AG10803 (cell line): ENCODE data around the gene SEC24B.

ENCODE experiments used
- DNase-seq: peaks from one replicate; pipeline ENCODE4 v3.0.0; 2010; ENCODE audit warnings: low read depth
- H3K4me3 ChIP-seq: 2 replicates; pipeline ENCODE4 v1.5.1; 2011; ENCODE audit warnings: mild to moderate bottlenecking, low read length, control low read depth
- CTCF ChIP-seq: conservative IDR thresholded peaks from 2 replicates; pipeline ENCODE4 v1.5.1; 2011; ENCODE audit warnings: mild to moderate bottlenecking, low read length, control low read depth, inconsistent platforms

Gene SEC24B

DNA sequence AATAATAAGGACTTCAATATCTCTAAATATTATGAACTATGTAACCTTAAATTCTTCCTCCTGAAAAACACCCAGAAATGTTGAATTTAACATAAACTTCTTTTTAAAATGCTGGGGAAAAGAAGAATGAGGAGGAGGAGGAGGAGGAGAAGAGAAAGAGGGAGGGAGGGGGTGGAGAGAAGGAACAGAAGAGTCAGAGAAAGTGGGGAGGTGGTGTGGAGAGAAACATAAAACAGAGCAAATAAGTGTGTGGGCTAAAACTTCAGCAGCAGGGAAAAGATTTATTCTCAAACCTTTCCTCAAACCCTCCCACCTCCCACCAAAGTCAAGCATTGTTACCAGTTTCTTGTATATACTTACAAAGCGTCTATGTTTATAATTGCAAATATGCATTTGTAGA lies 34.7 kb upstream of the SEC24B start:
- DNase-seq: no peak
- no peak overlapping the region for H3K4me3 ChIP-seq
- TF ChIP-seq CTCF: no peak

DNA sequence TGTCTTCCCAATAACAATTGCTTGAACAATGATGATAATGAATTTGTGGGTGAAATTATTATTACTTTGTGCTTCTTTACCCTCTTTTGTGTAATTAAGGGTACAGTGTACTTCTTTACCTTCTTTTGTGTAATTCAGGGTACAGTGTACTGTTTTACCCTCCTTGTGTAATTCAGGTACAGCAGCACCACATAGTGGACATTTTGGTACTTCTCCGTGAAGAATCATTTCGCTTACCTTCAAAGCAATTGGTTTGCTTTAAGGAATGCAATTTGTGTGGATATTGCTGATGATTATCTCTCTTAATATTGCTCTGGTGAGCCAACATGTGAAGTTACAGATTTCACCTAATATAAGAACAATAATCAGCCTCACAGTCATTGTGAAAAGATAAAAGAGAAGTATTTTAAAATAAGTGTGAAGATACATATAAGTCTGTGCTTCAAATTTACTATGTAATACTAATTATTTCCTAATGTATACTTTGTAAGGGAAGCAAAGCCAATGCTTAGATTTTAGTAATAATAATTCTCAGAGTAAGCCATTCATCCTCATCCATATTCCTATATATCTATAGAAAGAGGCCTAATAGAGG lies 27.2 kb upstream of the SEC24B start:
- peak; percentile 68 for DNase-seq
- TF ChIP-seq CTCF: peak; percentile 82
- no peak overlapping the region for H3K4me3 ChIP-seq

DNA sequence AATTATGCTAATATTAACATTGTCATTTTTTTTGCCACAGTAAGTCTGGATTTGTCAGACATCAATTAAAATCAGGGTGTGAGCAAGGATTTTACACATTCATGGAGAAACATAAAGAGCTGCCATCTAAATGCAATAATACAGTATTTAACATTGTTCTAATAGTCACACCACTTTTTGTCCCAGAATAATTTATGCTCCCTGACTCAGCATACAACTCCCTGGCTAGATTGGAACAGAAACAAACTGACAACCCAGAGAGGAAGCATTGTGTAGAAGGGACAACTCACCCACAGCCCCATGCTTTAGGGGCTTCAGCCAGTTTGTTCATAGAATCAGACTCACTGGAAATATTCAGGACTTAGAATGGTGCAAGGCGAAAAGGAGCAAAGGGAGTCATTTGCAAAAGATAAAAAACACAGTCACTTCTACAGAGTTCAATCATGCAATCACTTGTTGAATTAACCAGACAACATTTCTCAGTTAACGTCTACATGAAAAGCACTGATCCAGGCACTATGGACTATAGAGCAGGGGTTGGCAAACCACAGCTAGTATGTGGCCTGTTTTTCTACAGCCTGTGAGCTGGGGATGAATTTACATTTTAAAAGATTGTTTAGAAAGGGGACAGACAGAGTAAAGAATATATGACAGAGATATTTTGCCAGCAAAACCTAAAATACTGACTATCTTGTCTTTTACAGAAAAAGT lies 26.4 kb upstream of the SEC24B start:
- DNase-seq: no peak
- no peak for TF ChIP-seq CTCF
- H3K4me3 ChIP-seq: no peak overlapping the region

- no peak for DNase-seq
- TF ChIP-seq CTCF: no peak
- H3K4me3 ChIP-seq: no peak overlapping the region
These were observed 24.9 kb upstream of the SEC24B start for GRCh38 chr4:109408711-109409110.

DNA sequence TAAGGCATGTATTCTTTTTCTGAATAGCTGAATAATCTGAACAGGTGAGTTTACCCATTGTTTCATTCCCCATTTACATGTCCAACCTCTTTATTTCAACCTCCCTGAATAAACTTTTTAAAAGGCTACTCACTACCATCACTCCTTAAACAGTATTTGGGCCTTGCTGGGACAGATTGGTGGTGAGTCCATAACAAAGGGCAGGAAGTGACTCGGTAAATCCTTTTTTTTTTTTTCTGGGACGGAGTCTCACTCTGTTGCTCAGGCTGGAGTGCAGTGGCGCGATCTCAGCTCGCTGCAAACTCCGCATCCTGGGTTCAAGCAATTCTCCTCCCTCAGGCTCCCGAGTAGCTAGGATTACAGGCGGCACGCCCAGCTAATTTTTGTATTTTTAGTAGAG lies 23.4 kb upstream of the SEC24B start:
- no peak for DNase-seq
- no peak overlapping the region for H3K4me3 ChIP-seq
- no peak for TF ChIP-seq CTCF

DNA sequence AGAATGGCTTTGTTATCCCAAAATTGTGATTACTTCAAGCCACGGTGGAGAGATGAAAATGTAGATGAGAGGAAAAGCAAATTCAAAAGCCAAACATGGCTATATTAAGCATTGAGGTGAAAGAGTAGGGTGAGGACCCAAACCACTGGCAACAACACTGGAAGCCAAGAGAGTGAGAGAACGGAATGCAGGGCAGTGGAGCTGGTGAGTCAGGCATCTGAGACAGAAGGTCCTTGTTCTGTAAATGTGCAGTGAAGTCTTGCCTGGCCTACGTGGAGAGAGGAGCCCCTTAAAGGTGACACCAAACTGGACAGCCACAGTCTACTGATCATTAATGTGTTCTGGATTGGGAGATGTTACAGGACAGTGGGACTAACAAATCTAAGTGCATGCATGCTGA lies 22.8 kb upstream of the SEC24B start:
- DNase-seq: peak; percentile 19

More for the DNA sequence above, 22.8 kb upstream of the SEC24B start:
- H3K4me3 ChIP-seq: no peak overlapping the region
- TF ChIP-seq CTCF: no peak
